IPS-15b (cell line): ENCODE results near the gene OR10T2.
"Not testable (repeated sequence)": the region's sequence is repeated elsewhere in the genome, so short reads cannot be mapped to it uniquely, and the experiment has no call there.

Experiments
- H3K27me3 ChIP-seq: one replicate; pipeline ENCODE4 v1.6.1; 2013; ENCODE audit warnings: low read length; ENCODE audit not compliant: control insufficient read depth, insufficient read depth
- H3K36me3 ChIP-seq: one replicate; pipeline ENCODE4 v1.6.1; 2013; ENCODE audit warnings: low read length; ENCODE audit not compliant: control insufficient read depth, insufficient read depth
- H3K4me1 ChIP-seq: one replicate; pipeline ENCODE4 v1.6.1; 2013; ENCODE audit warnings: mild to moderate bottlenecking, low read length; ENCODE audit not compliant: control insufficient read depth, insufficient read depth
- H3K4me3 ChIP-seq: one replicate; pipeline ENCODE4 v1.5.1; 2013; ENCODE audit warnings: low read depth, low read length
- H3K9ac ChIP-seq: one replicate; pipeline ENCODE4 v1.6.1; 2013; ENCODE audit warnings: low read depth, mild to moderate bottlenecking, low read length
- H3K9me3 ChIP-seq: one replicate; pipeline ENCODE4 v1.6.1; 2013; ENCODE audit warnings: mild to moderate bottlenecking, low read length; ENCODE audit not compliant: control insufficient read depth, insufficient read depth

The OR10T2 gene

GRCh38 chr1:158396646-158397045, 2.6 kb downstream of the OR10T2 start:
- Histone ChIP-seq H3K27me3 (no peaks in the 10 kb centered on the region), H3K9me3 (no peaks in the 10 kb centered on the region), H3K4me3 (no peak overlapping the region), H3K4me1 (no peaks in the 10 kb centered on the region), H3K36me3 (no peaks in the 10 kb centered on the region), H3K9ac (no peak overlapping the region)

- H3K4me1 ChIP-seq, result no peaks in the 10 kb centered on the region
- no peak overlapping the region for H3K4me3 ChIP-seq
- no peaks in the 10 kb centered on the region for H3K9me3 ChIP-seq
- no peak overlapping the region for H3K9ac ChIP-seq
- H3K36me3 ChIP-seq, result no peaks in the 10 kb centered on the region
- H3K27me3 ChIP-seq, result no peaks in the 10 kb centered on the region
Measured at GRCh38 chr1:158393476-158393875, 5.8 kb downstream of the OR10T2 start.

GRCh38 chr1:158391099-158391498, 8.2 kb downstream of the OR10T2 start:
- no peak overlapping the region for H3K9ac ChIP-seq
- no peaks in the 10 kb centered on the region for H3K9me3 ChIP-seq
- H3K27me3 ChIP-seq, result no peaks in the 10 kb centered on the region
- no peak overlapping the region for H3K4me3 ChIP-seq
- no peaks in the 10 kb centered on the region for H3K36me3 ChIP-seq
- H3K4me1 ChIP-seq, result no peaks in the 10 kb centered on the region

- H3K4me3 ChIP-seq, result no peak overlapping the region
- no peaks in the 10 kb centered on the region for H3K27me3 ChIP-seq
- H3K4me1 ChIP-seq, result no peaks in the 10 kb centered on the region
- H3K9ac ChIP-seq, result no peak overlapping the region
- H3K36me3 ChIP-seq, result no peaks in the 10 kb centered on the region
- H3K9me3 ChIP-seq, result no peaks in the 10 kb centered on the region
Measured at GRCh38 chr1:158390331-158390730, 8.9 kb downstream of the OR10T2 start.

- Histone ChIP-seq H3K36me3 (no peaks in the 10 kb centered on the region), H3K4me3 (no peak overlapping the region), H3K27me3 (no peaks in the 10 kb centered on the region), H3K4me1 (no peaks in the 10 kb centered on the region), H3K9ac (no peak overlapping the region), H3K9me3 (no peaks in the 10 kb centered on the region)
Measured at GRCh38 chr1:158374860-158375259, 24.4 kb downstream of the OR10T2 start.

- not testable (repeated sequence) for H3K4me3 ChIP-seq, H3K36me3 ChIP-seq, H3K9me3 ChIP-seq, H3K4me1 ChIP-seq, H3K27me3 ChIP-seq, H3K9ac ChIP-seq
Measured at GRCh38 chr1:158374101-158374500, 25.2 kb downstream of the OR10T2 start.

GRCh38 chr1:158371188-158371953, 27.9 kb downstream of the OR10T2 start:
- no peaks in the 10 kb centered on the region for H3K36me3 ChIP-seq
- H3K27me3 ChIP-seq, result no peaks in the 10 kb centered on the region
- no peaks in the 10 kb centered on the region for H3K4me1 ChIP-seq
- H3K4me3 ChIP-seq, result no peak overlapping the region
- H3K9me3 ChIP-seq, result no peaks in the 10 kb centered on the region
- H3K9ac ChIP-seq, result no peak overlapping the region

GRCh38 chr1:158366783-158367182, 32.5 kb downstream of the OR10T2 start:
- H3K9ac ChIP-seq, result no peak overlapping the region
- no peaks in the 10 kb centered on the region for H3K27me3 ChIP-seq
- H3K4me3 ChIP-seq, result no peak overlapping the region
- no peaks in the 10 kb centered on the region for H3K36me3 ChIP-seq
- H3K4me1 ChIP-seq, result no peaks in the 10 kb centered on the region
- no peaks in the 10 kb centered on the region for H3K9me3 ChIP-seq

GRCh38 chr1:158362941-158363340, 36.3 kb downstream of the OR10T2 start:
- Histone ChIP-seq H3K9ac (no peak overlapping the region), H3K9me3 (no peaks in the 10 kb centered on the region), H3K27me3 (no peaks in the 10 kb centered on the region), H3K36me3 (no peaks in the 10 kb centered on the region), H3K4me3 (no peak overlapping the region), H3K4me1 (no peaks in the 10 kb centered on the region)

- H3K9ac ChIP-seq, result no peak overlapping the region
- H3K27me3 ChIP-seq, result no peaks in the 10 kb centered on the region
- H3K36me3 ChIP-seq, result no peaks in the 10 kb centered on the region
- H3K4me3 ChIP-seq, result no peak overlapping the region
- no peaks in the 10 kb centered on the region for H3K9me3 ChIP-seq
- no peaks in the 10 kb centered on the region for H3K4me1 ChIP-seq
Measured at GRCh38 chr1:158362482-158362881, 36.8 kb downstream of the OR10T2 start.

- H3K36me3 ChIP-seq, result no peaks in the 10 kb centered on the region
Measured at GRCh38 chr1:158357441-158357840, 41.8 kb downstream of the OR10T2 start.

GRCh38 chr1:158356616-158357015, 42.6 kb downstream of the OR10T2 start:
- Histone ChIP-seq H3K4me3 (no peak overlapping the region), H3K36me3 (no peaks in the 10 kb centered on the region), H3K9ac (no peak overlapping the region), H3K27me3 (no peaks in the 10 kb centered on the region), H3K9me3 (no peaks in the 10 kb centered on the region), H3K4me1 (no peaks in the 10 kb centered on the region)

More at GRCh38 chr1:158357441-158357840, 41.8 kb downstream of the OR10T2 start:
- Histone ChIP-seq H3K27me3 (no peaks in the 10 kb centered on the region), H3K4me1 (no peaks in the 10 kb centered on the region), H3K4me3 (no peak overlapping the region), H3K9me3 (no peaks in the 10 kb centered on the region), H3K9ac (no peak overlapping the region)
